Nucleus accumbens (tissue), 56 donors: ENCODE data around the gene CXCL8.

Source experiments
- DNase-seq, 56 donors: peaks; one replicate each; lab custom pipeline; 2025; lab: John Stamatoyannopoulos, UW

CXCL8 gene

DNA sequence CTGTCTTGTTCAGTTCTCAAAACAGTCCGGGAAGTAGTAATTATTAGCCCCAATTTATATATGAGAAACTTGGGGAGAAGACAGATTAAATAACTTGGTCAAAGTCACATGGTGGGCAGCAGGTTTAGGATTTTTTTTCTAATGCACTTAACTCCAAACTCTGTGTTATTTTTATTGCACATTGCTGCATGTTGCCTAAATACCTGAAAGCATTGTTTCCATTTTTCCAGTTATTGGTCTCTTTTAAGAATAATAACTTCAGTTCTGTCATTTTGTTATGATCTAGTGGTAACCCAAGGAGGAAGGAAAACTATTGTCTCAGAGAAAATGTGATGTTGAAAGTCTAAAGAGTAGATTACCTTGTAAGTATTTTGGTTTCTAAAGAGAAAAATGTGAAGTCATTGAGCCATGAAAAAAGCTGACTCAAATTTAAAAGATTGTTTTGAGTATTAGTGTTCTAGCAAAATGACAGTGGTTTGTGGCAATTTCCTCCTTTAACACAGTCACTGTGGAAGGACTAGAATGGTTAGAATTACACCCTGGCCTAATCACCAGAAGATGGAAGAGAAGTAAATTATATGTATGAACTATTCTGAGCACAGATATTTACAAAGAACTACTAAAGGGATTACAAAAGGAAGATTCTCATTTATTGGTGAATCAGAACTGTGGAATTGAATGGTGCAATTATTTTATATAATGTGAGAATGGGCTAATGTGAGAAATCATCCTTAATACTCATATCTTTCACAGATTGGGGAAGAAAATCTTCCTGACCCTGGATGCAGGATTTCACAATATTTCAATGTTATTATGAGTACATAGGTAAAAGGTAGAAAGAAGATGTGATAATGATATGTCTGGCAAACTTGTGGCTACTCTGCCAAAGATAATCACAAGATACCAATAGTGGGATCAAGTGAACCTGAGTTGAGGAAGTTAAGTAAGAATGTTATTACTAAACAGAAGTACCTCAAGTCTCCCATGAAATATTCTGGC, 21.7 kb upstream of the CXCL8 start:
- no peak for DNase-seq

DNA sequence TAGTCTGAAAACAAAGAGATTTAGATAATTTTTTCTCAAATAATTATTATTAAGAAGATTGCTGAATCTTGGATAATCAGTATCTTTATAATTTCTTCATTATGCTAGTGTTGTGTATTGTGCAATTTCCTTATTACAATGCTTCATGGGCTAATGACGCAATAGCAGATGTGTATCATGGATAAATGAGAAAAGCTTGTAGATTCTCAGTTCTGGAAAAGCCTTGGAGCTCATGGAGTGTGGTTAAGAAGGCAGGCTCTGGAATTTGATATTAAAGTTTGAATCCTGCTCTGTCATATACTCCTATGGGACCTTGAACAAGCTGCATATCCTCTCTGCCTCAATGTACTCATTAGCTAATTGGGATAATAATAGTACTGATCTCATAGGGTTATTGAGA, 18.9 kb upstream of the CXCL8 start:
- no peak for DNase-seq

DNA sequence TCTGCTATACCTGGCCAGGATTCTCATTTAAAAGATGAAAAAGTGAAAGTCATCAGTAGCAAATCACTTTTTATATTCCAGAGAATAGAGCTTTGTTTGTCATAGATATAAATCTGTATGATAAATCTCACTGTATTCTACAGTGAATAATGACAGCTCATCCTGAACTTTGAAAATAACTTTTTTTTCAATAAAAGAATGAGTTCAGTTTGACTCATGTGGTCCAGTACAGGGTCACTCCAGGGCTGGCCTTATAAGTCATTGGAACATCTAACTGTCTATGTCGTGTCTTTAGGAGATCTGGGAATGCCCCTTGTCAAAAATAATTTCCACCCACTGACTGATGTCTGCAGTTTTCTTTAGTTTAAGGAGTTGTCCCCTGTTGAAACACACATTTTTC, 18.5 kb upstream of the CXCL8 start:
- DNase-seq = no peak

DNA sequence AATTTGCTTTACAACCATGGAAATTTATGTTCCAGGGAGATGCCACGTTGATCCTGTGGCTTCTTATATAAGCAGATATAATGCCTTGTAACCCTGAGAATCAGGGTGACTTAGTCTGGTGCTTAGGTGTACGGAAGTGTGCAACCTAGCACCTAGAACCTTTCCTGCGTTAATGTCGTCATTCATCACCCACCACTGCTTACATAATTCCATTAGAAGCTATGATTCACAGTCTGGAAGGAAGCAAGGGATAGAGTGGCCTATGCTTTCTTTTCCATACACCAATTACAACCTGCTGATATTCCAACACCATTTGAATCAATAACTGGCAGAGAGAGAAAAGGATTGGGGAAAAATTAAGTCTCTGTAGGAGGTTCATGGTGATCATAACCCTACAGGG, 17.3 kb upstream of the CXCL8 start:
- no peak for DNase-seq

DNA sequence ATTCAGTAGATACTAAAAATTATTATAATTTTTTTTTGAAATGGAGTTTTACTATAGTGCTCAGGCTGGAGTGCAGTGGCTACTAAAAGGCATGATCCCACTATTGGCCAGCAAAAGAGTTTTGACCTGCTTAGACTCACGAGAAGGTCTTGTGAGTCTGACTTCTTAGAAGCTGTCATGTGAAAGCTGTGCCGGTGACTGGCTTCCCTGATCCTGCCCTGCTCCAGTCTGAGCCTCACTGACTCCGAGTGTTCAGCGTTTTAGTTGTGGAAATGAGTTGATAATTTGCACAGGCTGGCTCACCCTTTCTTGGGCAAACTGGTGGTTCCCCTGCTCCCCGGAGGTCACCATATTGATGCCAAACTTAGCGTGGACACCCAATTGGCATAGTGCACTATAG, 16.4 kb upstream of the CXCL8 start:
- DNase-seq = no peak

DNA sequence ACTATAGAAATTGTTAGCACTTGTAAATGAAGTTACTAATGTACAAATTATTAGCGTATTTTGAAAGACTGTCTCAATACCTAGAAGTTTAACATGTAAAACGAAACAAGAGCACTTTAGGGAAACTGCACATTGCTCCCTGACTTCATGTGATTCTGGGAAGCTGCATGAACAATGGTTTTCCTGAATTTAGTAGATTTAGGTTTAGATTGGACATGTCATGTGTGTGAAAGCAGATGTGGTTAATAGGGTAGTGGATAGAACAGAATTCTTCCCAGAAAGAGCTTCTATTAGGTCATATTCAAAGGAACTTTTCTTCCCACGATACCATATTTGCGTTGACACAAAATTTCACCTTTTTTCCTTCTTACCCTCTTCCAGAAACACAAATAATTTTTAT, 14.9 kb upstream of the CXCL8 start:
- DNase-seq = no peak

DNA sequence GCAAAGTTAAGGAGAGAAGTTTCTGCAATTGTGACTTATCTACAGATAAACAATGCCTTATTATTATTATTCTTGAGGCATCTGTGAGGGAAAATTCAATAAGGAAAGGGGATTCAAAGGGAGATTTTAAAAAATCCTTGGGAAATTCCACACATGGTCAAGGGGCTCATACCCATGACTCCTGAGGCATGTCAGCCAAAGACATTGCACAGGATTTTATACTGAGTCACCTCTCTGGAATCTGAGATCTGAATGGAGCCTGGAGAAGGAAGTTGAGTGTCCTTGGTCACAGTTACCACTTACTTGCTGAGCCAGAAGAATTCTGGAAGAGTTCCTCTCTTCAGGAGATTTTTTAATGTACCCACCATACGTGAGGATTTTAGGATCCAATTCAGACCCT, 14.4 kb upstream of the CXCL8 start:
- no peak for DNase-seq

DNA sequence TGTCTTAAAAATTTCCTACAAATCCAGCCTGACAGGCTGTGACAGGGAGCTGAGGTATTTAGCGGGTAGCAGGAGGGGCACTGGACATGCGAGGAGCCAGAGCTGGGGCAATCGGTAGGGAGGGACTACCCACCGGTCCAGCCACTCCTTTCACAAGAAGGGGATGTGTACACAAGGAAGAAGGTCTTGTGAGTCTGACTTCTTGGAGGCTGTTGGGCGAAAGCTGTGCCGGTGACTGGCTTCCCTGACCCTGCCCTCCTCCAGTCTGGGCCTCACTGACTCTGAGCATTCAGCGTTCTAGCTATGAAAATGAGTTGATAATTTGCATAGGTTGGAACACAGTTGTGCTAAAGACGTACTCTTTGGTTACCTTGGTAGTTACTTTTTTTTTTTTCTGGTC, 12.7 kb upstream of the CXCL8 start:
- no peak for DNase-seq

DNA sequence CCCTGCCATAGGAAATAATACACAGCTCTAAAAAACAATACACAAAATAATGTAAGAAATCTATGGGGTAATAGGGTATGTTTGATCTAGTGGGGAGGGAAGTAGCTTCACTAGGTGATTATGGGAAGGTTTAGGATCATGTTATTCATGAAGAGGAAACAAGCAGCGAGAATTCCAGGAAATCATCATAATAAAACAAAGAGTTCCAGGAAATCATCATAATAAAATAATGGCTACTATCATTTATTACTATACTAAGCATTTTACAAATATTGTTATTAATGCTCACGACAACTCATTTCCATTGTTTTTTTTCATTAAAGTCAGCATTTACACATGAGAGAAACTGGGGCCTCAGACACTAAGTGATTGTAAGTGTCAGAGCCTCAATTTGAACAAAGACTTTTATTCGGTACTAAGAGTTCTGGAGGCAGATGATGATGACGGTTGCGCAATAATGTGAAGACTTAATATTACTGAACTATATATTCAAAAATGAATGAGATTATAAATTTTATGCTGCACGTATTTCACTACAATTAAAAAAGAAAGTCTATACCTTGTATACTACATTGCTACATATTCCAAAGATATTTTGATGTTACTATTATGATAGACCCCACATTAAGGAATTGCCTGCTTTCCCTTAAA, 12.2 kb upstream of the CXCL8 start:
- no peak for DNase-seq

DNA sequence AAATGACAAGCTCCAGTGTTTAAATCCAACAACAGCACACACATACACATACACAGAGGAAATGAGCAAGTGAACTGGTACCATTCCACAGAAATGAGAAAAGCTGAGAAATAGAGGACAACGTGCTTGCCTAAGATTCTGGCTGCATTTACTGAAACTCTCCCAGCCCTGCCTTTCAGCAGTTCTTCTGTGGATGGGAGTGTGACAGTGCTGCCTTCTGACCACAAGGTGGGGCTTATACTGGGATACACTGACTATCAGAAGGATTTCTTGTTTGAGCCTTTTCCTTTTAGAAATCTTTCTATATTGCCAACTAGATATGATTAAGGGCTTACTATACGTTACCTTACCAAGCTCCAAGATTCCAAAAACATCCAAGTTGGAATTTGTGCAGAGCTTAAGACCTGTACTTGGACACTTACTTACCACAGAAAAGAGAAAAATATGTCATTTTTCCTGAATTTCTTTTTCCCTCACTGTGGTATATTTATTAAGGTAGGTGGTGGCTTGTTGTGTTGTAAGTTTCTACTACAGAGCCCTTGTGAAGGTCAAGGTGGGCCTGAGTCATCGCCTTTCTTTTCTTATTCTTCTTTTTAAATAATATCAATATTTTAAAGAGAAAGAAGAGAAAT, 10.7 kb upstream of the CXCL8 start:
- peak in 41 of 56 donors; percentile 0 to 66 (median 15) for DNase-seq

DNA sequence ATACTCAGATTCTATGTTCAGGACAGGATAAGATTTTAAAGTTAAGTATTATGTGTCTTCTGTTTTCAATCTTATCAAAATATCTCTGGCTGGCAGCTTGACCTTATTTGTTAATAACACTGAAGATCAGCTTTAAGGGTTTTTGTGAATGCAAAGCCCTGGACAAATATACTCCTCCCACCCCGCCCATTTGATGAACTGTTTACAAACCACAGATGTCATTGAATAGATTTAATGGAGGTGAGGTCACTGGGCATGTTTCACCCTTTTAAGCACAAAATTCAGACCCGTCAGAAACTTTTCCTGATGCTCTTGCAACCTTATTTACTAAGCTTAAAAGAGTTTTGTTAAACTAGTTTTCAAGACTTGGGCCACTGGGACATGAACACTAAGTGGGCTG, 10.1 kb upstream of the CXCL8 start:
- DNase-seq = no peak

DNA sequence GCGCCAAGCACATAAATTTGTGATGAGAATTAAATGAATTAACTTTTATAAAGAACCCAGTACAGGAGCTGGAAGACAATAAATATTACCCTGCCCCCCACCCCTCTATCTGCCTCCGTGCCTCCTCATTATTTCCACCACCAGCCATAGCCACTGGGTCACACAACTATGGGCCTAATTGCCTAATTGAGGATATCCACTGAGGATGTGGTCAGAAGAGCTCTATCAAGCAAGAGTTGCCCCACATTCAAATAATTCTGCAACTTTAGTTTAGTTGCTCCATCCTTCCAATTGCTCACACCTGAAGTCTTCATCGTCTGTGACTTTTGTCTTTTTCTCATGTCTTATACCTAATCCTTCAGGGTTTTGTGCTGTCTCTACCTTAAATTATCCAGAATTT, 9.5 kb upstream of the CXCL8 start:
- no peak for DNase-seq

DNA sequence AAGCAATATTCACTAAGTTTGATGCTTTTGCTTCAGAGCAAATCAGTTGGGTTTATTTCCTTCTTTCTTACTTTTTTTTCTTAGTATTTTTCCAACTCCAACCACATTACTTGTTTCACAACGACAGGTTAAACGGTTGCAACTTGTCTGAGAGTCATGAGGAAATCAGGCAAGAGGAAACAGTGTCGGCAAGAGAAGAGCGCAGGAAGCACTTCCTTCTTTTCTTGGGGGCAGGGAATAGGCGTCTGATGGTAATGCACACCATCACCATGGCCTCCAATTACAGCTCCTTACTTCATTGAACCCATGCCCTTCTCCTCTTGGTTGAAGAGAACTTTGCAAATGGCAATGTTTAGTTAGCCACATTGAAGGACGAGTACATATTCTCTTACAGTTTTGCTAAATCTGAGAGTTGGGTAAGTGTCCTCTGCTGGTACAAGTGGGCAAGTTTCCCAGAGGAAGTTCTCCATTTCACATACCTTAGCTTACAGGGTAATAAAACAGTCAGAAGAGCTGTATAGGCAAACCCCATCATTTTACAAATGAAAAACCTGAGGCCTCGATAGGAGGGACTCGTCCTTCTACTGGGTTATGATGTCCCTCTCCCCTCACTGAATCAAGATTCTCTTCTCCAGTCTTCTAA, 8.3 kb upstream of the CXCL8 start:
- DNase-seq = peak in 2 of 56 donors; percentile 2 to 4

DNA sequence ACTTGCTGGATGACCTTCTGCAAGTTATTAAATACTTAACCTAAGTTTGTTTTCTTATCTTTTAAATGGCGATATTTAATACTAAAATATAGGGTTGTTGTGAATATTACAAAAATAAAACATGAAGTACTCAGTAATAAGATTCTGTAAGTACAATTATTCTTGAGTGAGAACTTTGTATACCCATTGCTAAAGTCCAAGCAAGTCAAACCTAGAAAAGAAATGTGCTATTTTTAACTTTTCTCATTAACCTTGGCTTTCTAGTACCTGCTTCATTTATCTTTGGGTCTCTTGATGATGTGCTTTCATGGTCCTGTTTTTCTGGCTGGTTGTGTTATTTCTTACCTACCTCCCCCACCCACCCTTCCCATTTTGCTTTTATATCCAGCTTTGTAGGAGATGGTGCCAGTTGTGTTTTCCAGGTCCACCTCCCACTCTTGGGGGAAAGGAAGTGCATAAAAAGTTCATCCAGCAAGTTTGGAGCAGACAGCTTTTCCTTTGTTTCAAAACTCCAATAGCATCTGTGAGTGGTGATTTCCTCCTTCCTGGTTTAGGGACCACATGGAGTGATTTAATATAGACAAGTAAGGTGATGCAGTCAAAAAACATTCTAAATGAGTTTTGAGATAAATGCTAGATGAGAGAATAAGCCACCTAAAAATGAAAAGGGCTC, 7.5 kb upstream of the CXCL8 start:
- DNase-seq = no peak

DNA sequence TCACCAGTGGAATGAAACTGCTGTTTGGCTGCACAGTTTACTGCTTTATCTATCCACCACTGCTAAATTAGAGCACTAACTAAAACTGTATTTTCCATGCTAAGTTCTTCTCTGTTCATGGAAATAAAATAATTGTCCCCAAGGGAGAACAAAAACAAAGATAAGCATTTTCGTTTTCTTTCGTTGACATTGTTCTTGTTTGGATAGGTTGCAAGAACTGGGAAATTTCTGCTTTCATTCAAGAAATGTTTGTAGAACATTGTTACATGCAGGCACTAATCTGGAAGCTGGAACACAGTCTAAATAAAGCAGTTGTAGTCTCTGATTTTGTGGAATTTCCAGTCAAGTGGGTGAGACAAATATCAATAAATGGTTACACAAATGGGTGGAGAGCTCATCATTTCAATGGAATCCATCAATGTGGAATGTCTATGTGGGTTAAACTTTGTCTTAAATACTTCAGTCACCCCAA, 5.8 kb upstream of the CXCL8 start:
- DNase-seq = no peak

DNA sequence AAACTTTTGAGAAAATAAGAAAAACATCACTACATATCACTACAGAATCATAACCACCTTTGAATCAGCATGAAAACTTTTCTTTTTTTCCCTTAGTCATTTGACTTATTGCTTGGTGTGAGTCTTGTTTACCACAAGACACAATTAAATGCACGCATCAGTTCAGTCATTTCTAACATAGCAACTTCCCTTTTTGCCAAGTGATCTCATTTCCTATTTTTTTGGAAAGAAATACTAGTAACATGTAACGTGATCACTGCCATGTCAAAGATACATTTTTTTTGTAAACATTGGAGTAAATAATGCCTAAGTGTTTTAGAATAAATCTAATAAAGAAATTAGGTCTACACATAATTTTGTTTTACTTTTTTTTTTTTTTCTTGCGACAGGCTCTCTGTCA, 5.1 kb upstream of the CXCL8 start:
- no peak for DNase-seq

DNA sequence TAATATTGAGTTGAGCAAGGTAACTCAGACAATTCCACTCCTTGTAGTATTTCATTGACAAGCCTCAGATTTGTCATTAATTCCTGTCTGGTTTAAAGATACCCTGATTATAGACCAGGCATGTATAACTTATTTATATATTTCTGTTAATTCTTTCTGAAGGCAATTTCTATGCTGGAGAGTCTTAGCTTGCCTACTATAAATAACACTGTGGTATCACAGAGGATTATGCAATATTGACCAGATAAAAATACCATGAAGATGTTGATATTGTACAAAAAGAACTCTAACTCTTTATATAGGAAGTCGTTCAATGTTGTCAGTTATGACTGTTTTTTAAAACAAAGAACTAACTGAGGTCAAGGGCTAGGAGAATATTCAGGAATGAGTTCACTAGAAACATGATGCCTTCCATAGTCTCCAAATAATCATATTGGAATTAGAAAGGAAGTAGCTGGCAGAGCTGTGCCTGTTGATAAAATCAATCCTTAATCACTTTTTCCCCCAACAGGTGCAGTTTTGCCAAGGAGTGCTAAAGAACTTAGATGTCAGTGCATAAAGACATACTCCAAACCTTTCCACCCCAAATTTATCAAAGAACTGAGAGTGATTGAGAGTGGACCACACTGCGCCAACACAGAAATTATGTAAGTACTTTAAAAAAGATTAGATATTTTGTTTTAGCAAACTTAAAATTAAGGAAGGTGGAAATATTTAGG, 821 bp downstream of the CXCL8 start:
- no peak for DNase-seq

DNA sequence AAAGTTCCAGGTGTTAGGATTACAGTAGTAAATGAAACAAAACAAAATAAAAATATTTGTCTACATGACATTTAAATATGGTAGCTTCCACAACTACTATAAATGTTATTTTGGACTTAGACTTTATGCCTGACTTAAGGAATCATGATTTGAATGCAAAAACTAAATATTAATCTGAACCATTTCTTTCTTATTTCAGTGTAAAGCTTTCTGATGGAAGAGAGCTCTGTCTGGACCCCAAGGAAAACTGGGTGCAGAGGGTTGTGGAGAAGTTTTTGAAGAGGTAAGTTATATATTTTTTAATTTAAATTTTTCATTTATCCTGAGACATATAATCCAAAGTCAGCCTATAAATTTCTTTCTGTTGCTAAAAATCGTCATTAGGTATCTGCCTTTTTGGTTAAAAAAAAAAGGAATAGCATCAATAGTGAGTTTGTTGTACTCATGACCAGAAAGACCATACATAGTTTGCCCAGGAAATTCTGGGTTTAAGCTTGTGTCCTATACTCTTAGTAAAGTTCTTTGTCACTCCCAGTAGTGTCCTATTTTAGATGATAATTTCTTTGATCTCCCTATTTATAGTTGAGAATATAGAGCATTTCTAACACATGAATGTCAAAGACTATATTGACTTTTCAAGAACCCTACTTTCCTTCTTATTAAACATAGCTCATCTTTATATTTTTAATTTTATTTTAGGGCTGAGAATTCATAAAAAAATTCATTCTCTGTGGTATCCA, 1.6 kb downstream of the CXCL8 start:
- no peak for DNase-seq
